CD1c-positive myeloid dendritic cell (primary cell): Measurements from ENCODE around the gene TMCC1.
A peak's percentile ranks its signal among the peaks of the same experiment; 100 is the strongest.
"Not testable (repeated sequence)": the region's sequence is repeated elsewhere in the genome, so short reads cannot be mapped to it uniquely, and the experiment has no call there.

ENCODE experiments used
- DNase-seq: peaks from one replicate; pipeline ENCODE4 v3.0.0-alpha.2; 2016; ENCODE audit errors: extremely low spot score

Gene TMCC1

DNA sequence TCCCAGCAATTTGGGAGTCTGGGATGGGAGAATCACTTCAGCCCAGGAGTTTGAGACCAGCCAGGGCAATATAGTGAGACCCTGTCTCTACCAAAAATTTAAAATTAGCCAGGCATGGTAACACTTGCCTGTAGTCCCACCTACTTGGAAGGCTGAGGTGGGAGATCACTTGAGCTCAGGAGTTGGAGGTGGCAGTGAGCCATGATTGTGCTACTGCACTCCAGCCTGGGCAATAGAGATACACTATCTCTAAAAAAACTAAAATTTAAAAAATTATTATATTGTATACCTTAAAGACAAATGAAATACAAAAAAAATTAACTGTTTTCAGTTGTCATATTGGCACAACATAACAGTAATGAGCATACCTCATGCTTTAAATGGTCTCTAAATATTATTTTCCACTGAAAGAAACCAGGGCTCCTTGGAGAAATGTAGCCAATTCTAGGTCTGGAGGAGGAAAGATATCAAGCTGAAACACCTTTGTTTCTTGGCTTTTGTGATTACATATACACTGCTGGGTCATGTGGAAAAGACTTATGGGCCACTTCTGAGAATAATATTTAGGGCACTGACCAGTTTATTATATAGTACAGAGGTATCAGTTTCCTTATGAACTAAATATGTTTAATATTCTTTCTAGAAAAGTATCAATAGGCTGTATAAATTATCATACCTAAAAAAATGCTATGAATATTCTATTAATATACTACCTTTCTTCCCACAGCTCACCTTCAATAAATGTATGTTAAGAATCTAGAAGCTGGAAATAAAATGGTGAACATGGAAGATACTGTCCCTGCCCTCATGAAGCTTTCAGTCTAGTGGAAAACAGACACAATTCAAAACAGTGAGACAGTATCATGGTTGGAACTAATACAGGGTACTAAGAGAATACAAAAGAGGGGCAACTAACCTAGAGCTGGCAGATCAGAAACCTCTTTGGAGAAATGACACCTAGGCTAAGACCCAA lies 119.5 kb downstream of the TMCC1 start:
- DNase-seq: no peak

GRCh38 chr3:129770604-129771003 lies 122.9 kb downstream of the TMCC1 start:
- DNase-seq: no peak

DNA sequence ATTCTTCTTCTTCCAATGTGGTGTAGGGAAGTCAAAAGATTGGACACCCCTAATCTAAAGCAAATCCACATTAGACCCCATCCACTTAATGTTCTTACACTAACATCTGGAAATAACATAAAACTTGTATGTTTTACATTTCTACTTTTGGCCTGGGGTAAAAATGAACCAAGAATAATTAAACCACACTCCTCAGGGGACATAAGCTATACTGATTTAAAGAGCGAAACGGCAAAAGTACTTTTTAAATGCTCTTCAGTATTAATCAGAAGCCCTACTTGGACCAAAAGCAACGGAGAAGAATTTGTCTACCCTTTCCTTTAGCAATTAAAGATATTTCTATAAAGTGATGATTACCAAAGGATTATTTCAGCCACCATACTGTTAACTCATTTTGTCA lies 123.9 kb downstream of the TMCC1 start:
- no peak for DNase-seq

- DNase-seq: no peak
Measured at GRCh38 chr3:129768728-129769127, 124.8 kb downstream of the TMCC1 start.

DNA sequence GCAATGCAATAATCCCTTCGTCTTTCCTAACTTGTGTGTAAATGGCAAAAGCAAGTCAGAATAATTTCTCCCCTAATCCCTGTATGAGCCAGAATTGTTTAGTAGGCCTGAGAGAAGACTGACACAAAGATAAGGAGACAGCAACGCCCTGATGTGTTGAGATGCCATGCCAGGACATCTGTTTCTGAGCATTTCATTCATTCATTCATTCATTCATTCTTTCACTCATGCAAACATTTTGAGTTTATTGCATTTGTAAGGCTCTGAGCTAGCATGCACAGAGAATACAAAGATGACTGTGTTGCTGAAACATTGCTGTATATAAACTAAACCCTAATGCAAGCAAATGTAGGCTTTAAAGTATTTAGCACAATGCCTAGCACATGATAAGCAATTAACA lies 127.4 kb downstream of the TMCC1 start:
- no peak for DNase-seq

DNA sequence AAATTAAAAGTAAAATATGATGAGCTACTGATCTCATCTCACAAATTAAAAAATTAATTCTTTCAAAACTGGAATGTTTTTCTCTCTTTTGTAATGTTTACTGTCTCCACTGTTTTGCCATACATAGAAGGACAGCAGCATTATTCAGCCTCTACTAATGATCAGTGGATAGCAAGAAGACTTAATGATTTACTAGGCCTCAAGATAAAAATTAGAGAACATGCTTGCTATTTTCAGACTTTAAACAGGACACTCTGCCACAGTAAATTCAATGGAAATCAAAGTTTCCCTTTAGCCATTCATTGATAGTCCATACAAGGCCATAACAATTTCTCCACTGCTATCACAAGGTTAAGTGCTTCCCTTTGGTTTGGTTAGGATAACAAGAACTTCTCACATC lies 129.4 kb downstream of the TMCC1 start:
- DNase-seq: no peak

DNA sequence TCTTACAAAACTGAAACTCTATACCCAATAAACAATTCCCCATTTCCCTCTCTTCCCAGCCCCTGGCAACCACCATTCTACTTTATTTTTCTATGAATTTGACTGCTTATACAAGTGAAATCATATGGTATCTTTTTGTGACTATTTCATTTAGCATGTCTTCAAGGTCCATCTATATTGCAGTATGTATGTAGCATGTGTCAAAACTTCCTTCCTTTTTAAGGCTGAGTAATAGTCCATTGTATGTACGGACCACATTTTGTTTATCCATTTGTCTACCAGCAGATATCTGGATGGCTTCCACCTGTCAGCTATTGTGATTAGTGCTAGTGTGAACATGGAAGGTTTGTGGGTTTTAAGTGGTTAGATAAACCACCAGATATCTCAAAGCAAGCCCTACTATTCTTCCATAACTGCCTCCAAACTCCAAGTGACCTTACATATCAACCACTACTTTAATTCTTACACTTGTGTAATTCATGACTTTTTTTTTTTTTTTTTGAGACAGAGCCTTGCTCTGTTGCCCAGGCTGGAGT lies 134.7 kb downstream of the TMCC1 start:
- DNase-seq: no peak

DNA sequence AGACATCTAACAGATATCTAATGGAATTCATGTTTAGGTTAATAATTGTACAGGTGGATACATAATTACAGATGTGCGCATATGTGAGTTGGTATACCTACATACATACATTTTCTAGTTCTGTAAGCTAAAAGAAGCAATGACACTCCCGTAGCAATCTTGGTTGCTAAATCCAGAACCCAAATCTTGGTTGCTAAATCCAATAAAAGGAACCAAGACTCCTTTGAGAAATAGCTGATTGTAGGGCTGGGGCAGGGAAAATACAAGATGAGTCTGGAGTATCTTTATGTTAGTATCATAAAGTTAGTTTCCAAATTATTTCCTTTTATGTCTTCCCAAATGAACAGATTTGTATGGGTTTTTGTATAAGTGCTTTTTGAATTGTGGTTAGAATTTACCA lies 135.2 kb downstream of the TMCC1 start:
- DNase-seq: peak; percentile 11

DNA sequence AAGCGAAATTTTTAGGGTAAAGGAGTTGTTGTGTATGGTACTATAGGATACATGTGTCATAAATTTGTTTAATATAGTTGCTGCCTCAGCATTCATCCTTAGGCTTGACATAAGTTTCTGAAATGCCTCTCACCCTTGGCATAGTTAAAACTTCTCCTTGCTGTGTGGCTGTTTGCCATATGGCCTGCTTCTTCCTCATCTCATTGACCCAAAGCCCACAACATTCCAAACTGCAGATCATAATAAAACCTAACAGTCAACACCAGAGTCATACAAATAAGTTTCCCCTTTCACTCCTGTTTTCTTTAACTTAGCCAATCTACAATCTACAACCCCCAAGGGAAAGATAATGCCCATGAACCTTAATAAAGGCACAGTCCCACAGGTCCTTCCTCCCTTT lies 136.6 kb downstream of the TMCC1 start:
- DNase-seq: no peak

GRCh38 chr3:129751105-129751504 lies 142.4 kb downstream of the TMCC1 start:
- DNase-seq: not testable (repeated sequence)

DNA sequence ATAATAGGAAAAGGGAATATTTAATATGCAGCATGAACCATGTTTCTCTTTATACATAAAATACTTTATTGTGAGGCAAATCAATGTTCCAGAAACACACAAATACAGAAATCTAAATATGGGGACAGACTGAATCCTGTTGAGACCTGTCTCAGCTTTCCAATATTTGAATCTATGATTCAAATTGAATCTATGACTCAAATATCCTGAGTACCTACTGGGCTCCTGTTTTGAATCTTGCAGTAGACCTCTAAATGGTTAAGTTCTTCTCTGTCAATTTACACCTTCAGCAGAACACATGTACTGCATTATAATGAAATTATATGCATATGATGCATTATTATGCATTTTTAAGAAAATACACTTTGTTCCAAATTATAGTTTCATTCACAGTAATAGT lies 143.8 kb downstream of the TMCC1 start:
- DNase-seq: no peak

DNA sequence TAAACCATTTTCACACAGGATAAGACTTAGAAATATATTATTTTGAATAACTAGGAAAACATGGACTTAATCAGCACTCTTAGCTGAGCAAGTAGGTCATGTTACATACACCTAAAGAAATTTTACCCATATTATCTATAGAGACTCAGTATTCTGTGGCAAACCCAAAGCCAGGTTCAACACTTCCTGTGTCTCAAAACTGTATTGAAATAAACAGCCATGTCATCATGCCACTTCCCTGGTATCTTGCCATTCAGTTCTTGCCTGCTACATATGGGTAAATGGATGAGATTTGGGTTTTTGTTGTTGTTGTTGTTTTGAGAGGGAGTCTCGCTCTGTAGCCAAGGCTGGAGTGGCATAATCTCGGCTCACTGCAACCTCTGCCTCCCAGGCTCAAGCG lies 145.5 kb downstream of the TMCC1 start:
- DNase-seq: no peak

DNA sequence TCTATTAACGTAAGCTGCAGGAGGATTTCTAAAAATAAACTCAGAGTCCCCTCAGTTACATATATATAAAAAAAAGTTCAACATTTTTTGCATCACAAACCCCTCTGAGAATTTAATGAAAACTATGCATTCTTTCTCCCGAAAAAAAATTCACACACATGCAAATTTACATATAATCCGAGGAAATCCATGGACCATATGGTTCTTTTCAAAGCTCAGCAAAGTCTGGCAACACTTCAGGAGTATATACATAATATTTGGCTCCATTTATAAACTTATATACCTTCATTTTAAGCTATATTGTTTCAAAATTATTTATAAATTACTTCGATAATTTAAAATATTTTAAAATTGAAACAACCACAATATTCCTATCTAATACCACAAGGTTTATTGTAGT lies 146.4 kb downstream of the TMCC1 start:
- DNase-seq: no peak

DNA sequence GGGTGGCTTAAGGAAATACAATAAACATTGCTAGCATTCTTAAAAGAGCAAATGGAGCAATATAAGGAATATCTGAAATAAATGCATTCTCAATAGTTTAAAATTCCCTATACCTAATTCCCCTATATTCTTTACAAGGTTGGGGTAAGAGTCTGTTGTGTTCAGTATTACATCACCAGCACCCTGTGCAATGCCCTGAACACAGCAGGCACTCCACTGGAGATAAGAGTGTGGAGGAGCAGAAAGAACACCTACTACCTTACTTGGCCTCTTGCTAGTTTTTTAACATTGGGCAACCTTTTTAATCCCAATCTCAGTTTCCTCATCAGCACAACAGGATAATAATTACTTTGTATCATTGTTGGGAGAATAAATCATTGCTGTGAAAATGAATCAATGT lies 146.9 kb downstream of the TMCC1 start:
- no peak for DNase-seq

GRCh38 chr3:129745253-129745652 lies 148.3 kb downstream of the TMCC1 start:
- no peak for DNase-seq

DNA sequence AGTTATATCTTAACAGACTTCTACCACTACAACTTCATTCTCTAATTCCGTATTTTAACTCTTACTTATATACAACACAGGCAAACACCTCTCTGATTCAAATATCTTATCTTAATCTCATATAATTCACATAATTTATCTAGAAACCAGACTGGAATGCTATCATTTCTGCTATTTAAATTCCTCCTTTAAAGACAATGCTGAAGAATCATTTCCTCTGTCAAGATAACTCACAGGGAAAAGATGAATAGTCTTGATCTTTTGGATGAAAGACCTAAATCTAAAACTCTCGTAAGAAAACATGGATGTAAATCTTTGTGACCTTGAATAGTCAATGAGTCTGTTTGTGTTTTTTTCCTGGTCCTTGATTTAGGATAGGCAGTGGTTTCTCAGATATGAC lies 151.7 kb downstream of the TMCC1 start:
- DNase-seq: no peak

- DNase-seq: no peak
Measured at GRCh38 chr3:129740090-129740489, 153.4 kb downstream of the TMCC1 start.

GRCh38 chr3:129739634-129740033 lies 153.9 kb downstream of the TMCC1 start:
- DNase-seq: no peak

DNA sequence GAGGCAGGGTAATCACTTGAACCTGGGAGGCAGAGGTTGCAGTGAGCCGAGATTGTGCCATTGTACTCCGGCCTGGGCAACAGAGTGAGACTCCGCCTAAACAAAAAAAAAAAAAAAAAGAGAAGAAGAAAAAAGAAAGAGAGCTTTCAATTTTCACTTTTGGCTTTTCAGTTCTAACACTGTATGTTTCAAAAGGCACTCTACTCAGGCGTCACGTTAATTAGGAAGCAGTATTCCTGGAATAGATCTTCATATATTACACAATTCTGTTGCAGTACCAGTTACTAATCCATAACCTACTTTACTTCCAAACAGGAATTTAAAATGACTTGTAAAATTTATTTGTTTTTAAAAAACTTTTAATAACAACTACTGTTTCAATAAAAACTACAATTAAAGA lies 155.3 kb downstream of the TMCC1 start:
- DNase-seq: no peak

GRCh38 chr3:129736070-129736469 lies 157.4 kb downstream of the TMCC1 start:
- DNase-seq: no peak

DNA sequence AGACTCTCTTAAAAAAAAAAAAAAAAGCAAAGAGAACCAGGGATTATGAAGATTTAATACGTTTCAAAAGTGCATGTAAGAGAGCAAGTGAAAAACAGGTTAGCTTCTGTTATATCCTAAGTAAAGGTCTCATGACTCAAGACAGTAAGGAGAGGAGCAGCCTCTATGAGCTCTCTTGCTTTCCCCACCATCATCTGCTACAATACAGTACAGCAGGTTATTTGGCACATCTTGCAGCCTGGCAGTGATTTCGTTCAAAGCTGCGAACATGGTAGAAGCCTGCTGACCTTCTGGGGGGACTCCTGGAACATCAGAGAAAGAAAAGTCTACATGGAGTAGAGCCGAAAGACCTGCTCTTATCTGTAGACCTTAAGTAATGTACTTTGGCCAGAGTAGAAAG lies 157.9 kb downstream of the TMCC1 start:
- no peak for DNase-seq

GRCh38 chr3:129734449-129734848 lies 159.1 kb downstream of the TMCC1 start:
- no peak for DNase-seq

DNA sequence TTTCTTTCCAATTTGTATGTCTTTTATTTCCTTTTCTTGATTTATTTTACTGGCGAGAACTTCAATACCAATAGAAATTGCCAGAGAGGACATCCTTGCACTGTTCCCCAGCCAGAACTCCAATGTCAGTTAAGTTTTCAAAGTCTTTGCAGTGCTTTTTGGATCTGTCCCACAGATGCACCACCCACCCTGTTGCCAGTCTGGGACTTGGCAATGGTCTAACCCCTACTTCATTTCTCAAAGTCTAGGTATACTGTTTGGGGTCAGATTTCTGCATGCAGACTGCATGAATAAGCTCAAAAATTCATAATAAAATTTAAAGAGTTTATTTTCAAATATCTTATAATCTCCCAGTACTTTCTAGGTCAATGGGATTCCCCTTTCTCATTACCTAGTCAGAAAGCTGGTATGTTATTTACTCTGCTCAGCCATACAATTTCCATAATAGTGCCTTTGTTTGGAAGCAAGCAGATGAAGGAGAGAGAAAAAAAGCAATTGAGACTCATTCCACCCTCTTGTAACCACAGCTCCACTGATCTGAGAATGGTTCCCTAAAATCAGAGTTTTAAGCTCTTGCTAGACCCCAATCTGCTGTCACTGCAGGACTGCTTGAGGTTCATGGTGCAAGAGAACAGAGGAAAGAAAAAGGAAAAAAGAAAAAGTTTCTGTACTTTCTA lies 161.2 kb downstream of the TMCC1 start:
- DNase-seq: no peak
